AG09309 (cell line): ENCODE results near the gene ABLIM1.

Experiments
- DNase-seq: peaks from one replicate; pipeline ENCODE4 v3.0.0-alpha.2; 2010; ENCODE audit warnings: low read depth
- H3K4me3 ChIP-seq: 2 replicates; pipeline ENCODE4 v1.5.1; 2011; ENCODE audit warnings: mild to moderate bottlenecking, low read depth, low read length, moderate library complexity; ENCODE audit not compliant: control insufficient read depth
- TF ChIP-seq, protein P1 (sequence below): IDR thresholded peaks from 2 replicates; pipeline ENCODE4 v1.5.1; 2011; ENCODE audit warnings: mild to moderate bottlenecking, low read depth, low read length, inconsistent platforms; ENCODE audit not compliant: insufficient read depth, control insufficient read depth; ENCODE audit errors: missing control alignments

Gene ABLIM1

GRCh38 chr10:114534571-114534981 lies 123.5 kb downstream of the ABLIM1 start:
- TF ChIP-seq, protein P1, sequence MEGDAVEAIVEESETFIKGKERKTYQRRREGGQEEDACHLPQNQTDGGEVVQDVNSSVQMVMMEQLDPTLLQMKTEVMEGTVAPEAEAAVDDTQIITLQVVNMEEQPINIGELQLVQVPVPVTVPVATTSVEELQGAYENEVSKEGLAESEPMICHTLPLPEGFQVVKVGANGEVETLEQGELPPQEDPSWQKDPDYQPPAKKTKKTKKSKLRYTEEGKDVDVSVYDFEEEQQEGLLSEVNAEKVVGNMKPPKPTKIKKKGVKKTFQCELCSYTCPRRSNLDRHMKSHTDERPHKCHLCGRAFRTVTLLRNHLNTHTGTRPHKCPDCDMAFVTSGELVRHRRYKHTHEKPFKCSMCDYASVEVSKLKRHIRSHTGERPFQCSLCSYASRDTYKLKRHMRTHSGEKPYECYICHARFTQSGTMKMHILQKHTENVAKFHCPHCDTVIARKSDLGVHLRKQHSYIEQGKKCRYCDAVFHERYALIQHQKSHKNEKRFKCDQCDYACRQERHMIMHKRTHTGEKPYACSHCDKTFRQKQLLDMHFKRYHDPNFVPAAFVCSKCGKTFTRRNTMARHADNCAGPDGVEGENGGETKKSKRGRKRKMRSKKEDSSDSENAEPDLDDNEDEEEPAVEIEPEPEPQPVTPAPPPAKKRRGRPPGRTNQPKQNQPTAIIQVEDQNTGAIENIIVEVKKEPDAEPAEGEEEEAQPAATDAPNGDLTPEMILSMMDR = no peak
- DNase-seq = no peak
- no peak overlapping the region for H3K4me3 ChIP-seq

GRCh38 chr10:114532226-114532625 lies 125.8 kb downstream of the ABLIM1 start:
- no peak for DNase-seq
- TF ChIP-seq, protein P1 = no peak

GRCh38 chr10:114526504-114527238 lies 131.4 kb downstream of the ABLIM1 start:
- peak; percentile 46 for DNase-seq
- TF ChIP-seq, protein P1 = no peak
- H3K4me3 ChIP-seq = peak overlapping the region; percentile 21

More at GRCh38 chr10:114532226-114532625, 125.8 kb downstream of the ABLIM1 start:
- H3K4me3 ChIP-seq = no peak overlapping the region

DNA sequence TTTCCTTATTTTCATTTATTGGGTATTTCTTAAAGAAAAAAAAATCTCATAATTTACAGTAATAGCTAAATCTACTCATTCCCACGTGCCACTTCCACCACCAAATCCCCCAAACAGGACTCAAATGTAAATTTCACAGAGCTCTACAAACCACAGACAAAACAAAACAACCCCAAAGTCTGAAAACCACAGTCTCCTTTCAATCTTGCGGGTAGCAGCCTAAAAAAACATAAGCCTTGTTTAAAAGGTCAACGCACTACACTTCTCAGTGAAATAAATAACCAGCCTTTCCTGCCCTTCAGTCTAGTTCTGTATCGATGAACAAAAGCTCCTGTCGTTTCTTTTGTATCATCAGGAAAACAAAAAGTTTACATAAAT lies 132.0 kb downstream of the ABLIM1 start:
- DNase-seq = no peak
- H3K4me3 ChIP-seq = no peak overlapping the region; the same call in 1 of the 2 replicates

GRCh38 chr10:114525368-114525949 lies 132.6 kb downstream of the ABLIM1 start:
- no peak for DNase-seq
- no peak overlapping the region for H3K4me3 ChIP-seq
- TF ChIP-seq, protein P1 = no peak

More for the DNA sequence above, 132.0 kb downstream of the ABLIM1 start:
- TF ChIP-seq, protein P1 = no peak

GRCh38 chr10:114523876-114524275 lies 134.2 kb downstream of the ABLIM1 start:
- TF ChIP-seq, protein P1 = no peak
- no peak for DNase-seq
- no peak overlapping the region for H3K4me3 ChIP-seq

DNA sequence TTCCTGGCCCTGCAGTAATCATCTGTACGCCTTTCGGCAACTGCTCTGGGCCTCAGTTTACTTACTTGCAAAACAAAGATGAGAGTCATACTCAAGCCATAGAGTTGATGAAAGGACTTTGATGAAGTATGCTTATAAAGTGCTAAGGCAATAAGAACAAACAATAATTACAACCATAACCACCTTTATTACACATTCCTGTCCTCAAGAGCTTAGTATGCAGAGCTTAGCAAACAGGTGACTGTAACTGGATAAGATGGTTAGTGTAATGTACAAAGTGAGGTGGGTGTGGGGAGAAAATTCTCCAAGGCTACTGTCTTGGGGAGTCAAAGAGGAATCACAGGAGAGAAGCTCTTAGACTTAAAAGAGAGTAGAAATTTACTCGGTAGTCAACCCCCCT lies 136.8 kb downstream of the ABLIM1 start:
- TF ChIP-seq, protein P1 = no peak
- no peak for DNase-seq
- H3K4me3 ChIP-seq = no peak overlapping the region
